GM12801 (cell line): ENCODE measurements around the gene ZSCAN10.

Experiments
- CTCF ChIP-seq: IDR thresholded peaks from one replicate; pipeline ENCODE4 v1.5.1; 2011; ENCODE audit warnings: control low read depth; ENCODE audit not compliant: insufficient read length; ENCODE audit errors: extremely low read depth

Gene ZSCAN10

GRCh38 chr16:3099395-3099731 lies 269 bp upstream of the ZSCAN10 start:
- no peak for TF ChIP-seq CTCF

- TF ChIP-seq CTCF: no peak
Observed at GRCh38 chr16:3097266-3097665, 1.8 kb downstream of the ZSCAN10 start.

- TF ChIP-seq CTCF: no peak
Observed at GRCh38 chr16:3096362-3096761, 2.7 kb downstream of the ZSCAN10 start.

GRCh38 chr16:3095869-3096268 lies 3.2 kb downstream of the ZSCAN10 start:
- TF ChIP-seq CTCF: no peak

GRCh38 chr16:3094289-3095027 lies 4.6 kb downstream of the ZSCAN10 start:
- no peak for TF ChIP-seq CTCF

- TF ChIP-seq CTCF: no peak
Observed at GRCh38 chr16:3092501-3092941, 6.6 kb downstream of the ZSCAN10 start.

GRCh38 chr16:3091551-3091950 lies 7.5 kb downstream of the ZSCAN10 start:
- TF ChIP-seq CTCF: no peak
